DND-41 (cell line): Measurements from ENCODE around the gene RELT.
A peak's percentile ranks its signal among the peaks of the same experiment; 100 is the strongest.

Experiments used
- ATAC-seq: fragments of 200-7000 bp; cut with Tn5 transposase; 3 replicates; pipeline ENCODE4 v1.9.1; 2021; ENCODE audit warnings: low read depth; ENCODE audit not compliant: insufficient read depth
- DNase-seq: peaks from one replicate; pipeline ENCODE4 v3.0.0-alpha.2; 2020
- H2AFZ ChIP-seq: 2 replicates; pipeline ENCODE4 v1.6.0; 2012; ENCODE audit warnings: low read depth, low read length
- H3K27ac ChIP-seq: 2 replicates; pipeline ENCODE4 v1.5.1; 2012; ENCODE audit warnings: low read length, inconsistent platforms
- H3K27me3 ChIP-seq: fragments of 200-600 bp; sonication (generic); 2 replicates; pipeline ENCODE4 v1.6.0; 2012; ENCODE audit warnings: low read length, mild to moderate bottlenecking, inconsistent platforms; ENCODE audit not compliant: insufficient read depth, poor library complexity
- H3K36me3 ChIP-seq: 2 replicates; pipeline ENCODE4 v1.5.1; 2012; ENCODE audit warnings: low read length, inconsistent platforms; ENCODE audit not compliant: insufficient read depth
- H3K4me1 ChIP-seq: 2 replicates; pipeline ENCODE4 v1.5.1; 2012; ENCODE audit warnings: mild to moderate bottlenecking, low read length; ENCODE audit not compliant: insufficient read depth
- H3K4me2 ChIP-seq: 2 replicates; pipeline ENCODE4 v1.6.0; 2012; ENCODE audit warnings: mild to moderate bottlenecking, moderate library complexity, low read length, inconsistent platforms; ENCODE audit not compliant: insufficient read depth
- H3K4me3 ChIP-seq, 2 experiments: fragments of 200-600 bp in 1 of 2; shearing (Covaris generic) in 1 of 2; 2 replicates each; pipeline ENCODE4 v1.5.1; 2012 to 2016; ENCODE audit warnings: inconsistent platforms in 2 of 2, low read length in 2 of 2, mild to moderate bottlenecking in 2 of 2, low read depth in 1 of 2, moderate library complexity in 1 of 2
- H3K79me2 ChIP-seq: 2 replicates; pipeline ENCODE4 v1.6.0; 2012; ENCODE audit warnings: low read length, inconsistent platforms; ENCODE audit not compliant: insufficient read depth
- H3K9ac ChIP-seq: 2 replicates; pipeline ENCODE4 v1.6.0; 2012; ENCODE audit warnings: low read depth, mild to moderate bottlenecking, inconsistent platforms, low read length, moderate library complexity
- H3K9me3 ChIP-seq: 2 replicates; pipeline ENCODE4 v1.5.1; 2012; ENCODE audit warnings: low read length, moderate library complexity, mild to moderate bottlenecking, inconsistent platforms; ENCODE audit not compliant: insufficient read depth, severe bottlenecking
- H4K20me1 ChIP-seq: 2 replicates; pipeline ENCODE4 v1.6.0; 2012; ENCODE audit warnings: low read length; ENCODE audit not compliant: insufficient read depth
- CTCF ChIP-seq: IDR thresholded peaks from 2 replicates; pipeline ENCODE4 v1.5.1; 2012; ENCODE audit warnings: borderline replicate concordance, low read length, moderate library complexity, mild to moderate bottlenecking; ENCODE audit not compliant: poor library complexity, severe bottlenecking; ENCODE audit errors: extremely low read depth
- EZH2 ChIP-seq: IDR thresholded peaks from 3 replicates; pipeline ENCODE4 v1.6.1; 2012; ENCODE audit warnings: borderline replicate concordance, low read depth, mild to moderate bottlenecking, moderate library complexity, low read length, inconsistent platforms; ENCODE audit not compliant: severe bottlenecking

Gene RELT

GRCh38 chr11:73414977-73415651, 38.9 kb downstream of the RELT start:
- Histone ChIP-seq H3K9ac (no peak overlapping the region), H3K4me2 (no peak overlapping the region), H3K4me1 (no peaks in the 10 kb centered on the region), H3K27me3 (no peaks in the 10 kb centered on the region), H3K27ac (no peak overlapping the region), H2AFZ (no peak overlapping the region), H3K4me3 (no peak overlapping the region), H3K9me3 (no peaks in the 10 kb centered on the region), H3K36me3 (peaks cover 44% of the 10 kb centered on the region), H3K79me2 (no peaks in the 10 kb centered on the region), H4K20me1 (no peaks in the 10 kb centered on the region; the same call in 1 of the 2 replicates)
- DNase-seq (no peak), ATAC-seq (peak; percentile 71)
- no peak for TF ChIP-seq CTCF
- TF ChIP-seq EZH2 = no peak

GRCh38 chr11:73415854-73416615, 39.8 kb downstream of the RELT start:
- H4K20me1 ChIP-seq = no peaks in the 10 kb centered on the region; the same call in 1 of the 2 replicates
- ATAC-seq (no peak), DNase-seq (no peak)
- H3K9ac ChIP-seq = no peak overlapping the region
- TF ChIP-seq EZH2 = no peak
- TF ChIP-seq CTCF = no peak
- H3K27ac ChIP-seq = no peak overlapping the region
- no peak overlapping the region for H3K4me2 ChIP-seq
- peaks cover 35% of the 10 kb centered on the region for H3K36me3 ChIP-seq
- H3K27me3 ChIP-seq = no peaks in the 10 kb centered on the region
- no peak overlapping the region for H3K4me3 ChIP-seq
- no peaks in the 10 kb centered on the region for H3K4me1 ChIP-seq
- no peaks in the 10 kb centered on the region for H3K9me3 ChIP-seq
- H2AFZ ChIP-seq = no peak overlapping the region
- H3K79me2 ChIP-seq = no peaks in the 10 kb centered on the region

- Histone ChIP-seq H4K20me1 (no peaks in the 10 kb centered on the region; the same call in 1 of the 2 replicates), H3K4me1 (no peaks in the 10 kb centered on the region), H3K27ac (no peak overlapping the region), H3K4me3 (no peak overlapping the region), H3K4me2 (no peak overlapping the region), H3K9ac (no peak overlapping the region), H3K9me3 (no peaks in the 10 kb centered on the region), H2AFZ (no peak overlapping the region), H3K79me2 (no peaks in the 10 kb centered on the region), H3K27me3 (no peaks in the 10 kb centered on the region), H3K36me3 (peaks cover 30% of the 10 kb centered on the region)
- ATAC-seq (no peak), DNase-seq (no peak)
- TF ChIP-seq EZH2 (no peak), CTCF (no peak)
These were observed 40.6 kb downstream of the RELT start for GRCh38 chr11:73416786-73417185.
